ENCODE measurements around the gene ZMAT3. TPM values are rescaled to one million over a fixed set of nuclear protein-coding genes. Genes with fewer than 3 reads are reported as not detected.

The ZMAT3 gene, protein sequence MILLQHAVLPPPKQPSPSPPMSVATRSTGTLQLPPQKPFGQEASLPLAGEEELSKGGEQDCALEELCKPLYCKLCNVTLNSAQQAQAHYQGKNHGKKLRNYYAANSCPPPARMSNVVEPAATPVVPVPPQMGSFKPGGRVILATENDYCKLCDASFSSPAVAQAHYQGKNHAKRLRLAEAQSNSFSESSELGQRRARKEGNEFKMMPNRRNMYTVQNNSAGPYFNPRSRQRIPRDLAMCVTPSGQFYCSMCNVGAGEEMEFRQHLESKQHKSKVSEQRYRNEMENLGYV
- 16.6 and 17.0 TPM in 2 replicates for total RNA-seq (2014; rRNA removed; shearing (Covaris generic))
- polyA plus RNA-seq (2015; cell fraction: cytosol; rRNA removed), result 43.8 and 59.4 TPM in 2 replicates
- 33.2 and 37.0 TPM in 2 replicates for polyA plus RNA-seq (2015; cell fraction: nucleus; rRNA removed)

DNA sequence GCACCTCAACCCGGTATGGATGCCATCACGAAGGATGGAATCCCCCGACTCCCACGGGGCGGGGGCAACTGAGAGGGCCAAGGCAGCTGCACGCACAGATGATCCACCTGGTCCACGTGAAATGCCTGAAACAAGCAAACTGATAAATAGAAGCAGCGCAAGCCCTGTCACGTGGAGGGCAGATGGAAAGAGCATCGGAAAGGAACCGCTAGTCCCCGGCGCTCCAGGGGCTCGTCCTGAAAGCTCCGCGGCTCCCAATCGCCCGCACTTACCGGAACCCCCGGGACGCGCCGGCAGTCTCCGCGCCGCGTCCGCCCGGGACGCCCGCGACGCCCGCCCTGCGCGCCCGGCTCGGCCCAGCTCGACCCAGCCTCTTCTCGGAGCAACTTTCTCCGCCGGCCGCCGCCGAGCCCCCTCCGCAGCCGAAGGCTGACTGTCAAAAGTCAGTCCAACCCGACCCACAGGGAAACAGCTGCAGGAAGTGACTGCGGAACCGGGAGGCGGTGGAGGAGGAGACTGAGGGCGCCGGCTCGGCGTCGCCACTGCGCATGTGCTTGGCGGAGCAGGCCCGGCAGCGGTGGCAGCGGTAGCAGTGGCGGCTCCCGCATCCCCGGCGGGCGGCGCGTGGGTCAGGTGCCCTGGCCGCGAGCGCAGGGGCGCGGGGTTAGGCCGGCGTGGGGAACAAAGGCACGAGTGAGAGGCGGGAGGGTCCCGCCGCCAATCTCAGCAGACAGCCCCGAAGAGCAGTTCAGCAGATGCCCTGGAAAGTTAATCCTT, at the start of gene ZMAT3:
TSS of gene ZMAT3 (minus strand) at position 487 of the 777 bp plus-strand sequence. CDS start 4,057 bp downstream, outside the sequence.
- peak; percentile 88 for DNase-seq (ENCODE audit: low read depth)

DNA sequence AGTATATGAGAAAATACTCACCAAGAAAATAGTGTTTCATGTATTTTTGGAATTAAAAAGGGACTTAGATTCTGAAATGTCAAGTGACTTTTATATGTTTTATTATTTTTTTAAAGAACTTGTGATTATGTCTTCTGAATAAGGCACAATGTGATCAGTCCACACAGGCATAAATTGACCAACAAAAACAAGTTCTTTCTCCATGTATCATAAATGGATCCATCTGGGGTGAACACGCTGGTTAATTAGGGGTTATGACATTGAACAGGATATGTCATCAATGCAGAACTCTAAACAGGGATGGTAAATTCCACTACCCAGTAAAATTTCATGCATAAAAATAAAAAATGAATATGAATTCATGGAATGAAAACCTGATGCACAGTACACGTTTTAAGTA, 45.2 kb upstream of the ZMAT3 start:
- no peak for DNase-seq (ENCODE audit: low read depth)

GRCh38 chr3:179115444-179115843, 43.8 kb upstream of the ZMAT3 start:
- DNase-seq (ENCODE audit: low read depth), result peak; percentile 48

GRCh38 chr3:179113903-179114302, 42.3 kb upstream of the ZMAT3 start:
- no peak for DNase-seq (ENCODE audit: low read depth)

- DNase-seq (ENCODE audit: low read depth), result peak; percentile 88
These were observed 36.5 kb upstream of the ZMAT3 start for GRCh38 chr3:179108086-179108485.

DNA sequence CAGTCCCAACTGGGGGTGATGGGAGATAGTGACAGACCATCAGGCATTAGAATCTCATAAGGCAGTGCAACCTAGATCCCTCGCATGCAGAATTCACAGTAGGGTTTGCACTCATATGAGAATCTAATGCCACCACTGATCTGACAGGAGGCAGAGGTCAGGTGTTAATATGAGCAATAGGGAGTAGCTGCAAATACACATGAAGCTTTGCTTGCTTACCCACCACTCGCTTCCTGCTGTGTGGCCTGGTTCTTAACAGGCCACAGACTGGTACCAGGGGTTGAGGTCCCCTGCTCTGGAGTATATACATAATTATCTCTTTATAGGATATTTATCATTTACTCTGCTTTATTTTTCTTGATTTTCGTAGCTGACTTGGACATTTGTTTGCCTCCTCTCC, 36.0 kb upstream of the ZMAT3 start:
- DNase-seq (ENCODE audit: low read depth), result peak; percentile 63

DNA sequence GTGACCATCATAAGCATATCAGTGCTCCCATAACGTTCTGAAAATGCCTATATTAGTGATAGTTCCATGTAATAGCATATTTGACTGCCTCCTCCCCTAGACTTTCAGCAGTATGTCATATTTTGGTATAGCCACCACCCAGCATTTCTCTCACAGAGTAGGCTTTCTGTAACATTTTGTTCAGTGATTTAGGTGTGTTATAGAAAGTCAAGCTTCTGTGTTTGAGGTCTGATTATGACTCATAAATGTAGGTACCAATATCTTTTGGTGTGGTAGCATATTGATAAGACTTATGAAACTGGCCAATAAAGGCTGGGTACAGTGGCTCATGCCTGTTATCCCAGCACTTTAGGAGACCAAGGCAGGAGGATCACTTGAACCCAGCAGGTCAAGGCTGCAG, 34.3 kb upstream of the ZMAT3 start:
- no peak for DNase-seq (ENCODE audit: low read depth)

DNA sequence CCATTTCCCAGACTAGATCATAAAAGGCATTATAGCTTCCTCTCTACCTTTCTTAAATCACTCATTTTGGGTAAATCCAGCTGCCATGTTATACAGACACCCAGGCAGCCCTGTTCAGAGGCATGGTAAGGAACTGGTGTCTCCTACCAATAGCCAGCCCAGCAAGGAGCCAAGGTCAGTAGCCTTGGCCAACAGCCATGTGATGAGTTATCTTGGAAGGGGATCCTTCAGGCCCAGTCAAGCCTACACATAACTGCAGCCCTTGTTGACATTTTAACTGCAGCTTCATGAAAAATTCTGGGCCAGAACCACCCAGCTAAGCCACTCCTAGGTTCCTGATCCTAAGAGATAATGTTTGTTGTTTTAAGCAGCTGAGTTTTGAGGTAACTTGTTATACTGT, 29.0 kb upstream of the ZMAT3 start:
- DNase-seq (ENCODE audit: low read depth), result peak; percentile 68

DNA sequence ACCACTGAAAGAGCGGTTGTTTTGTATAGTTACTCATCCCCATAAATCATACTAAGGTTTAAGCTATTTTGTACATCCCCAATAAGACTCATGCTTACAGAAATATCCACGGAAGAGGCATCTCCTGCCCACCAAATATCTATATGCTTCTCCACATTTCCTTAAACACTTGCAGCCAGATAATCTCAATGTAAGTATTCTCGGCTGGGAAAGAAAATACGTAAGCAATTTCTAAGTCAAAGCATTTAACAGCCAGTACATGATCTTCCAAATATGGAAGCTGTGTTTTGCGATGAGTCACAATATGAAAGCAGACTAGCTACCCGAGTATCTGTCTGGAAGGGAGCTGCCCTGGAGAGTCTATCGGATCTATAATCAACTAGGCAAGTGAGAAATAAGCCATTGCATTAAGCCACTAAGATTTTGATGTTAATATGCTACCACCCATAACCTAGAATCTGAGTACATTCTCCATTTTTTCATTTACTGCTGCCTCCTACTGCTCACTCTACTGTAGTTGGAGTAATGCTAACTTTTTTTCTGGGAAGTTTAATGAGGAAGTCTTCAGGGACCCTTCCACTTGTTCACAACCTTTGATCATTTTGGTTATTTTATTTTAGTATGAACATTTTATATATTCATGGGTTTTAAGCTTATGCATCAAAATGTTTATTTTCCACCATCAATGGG, 26.9 kb upstream of the ZMAT3 start:
- DNase-seq (ENCODE audit: low read depth), result peak; percentile 80

- peak; percentile 64 for DNase-seq (ENCODE audit: low read depth)
These were observed 22.2 kb upstream of the ZMAT3 start for GRCh38 chr3:179093807-179094206.

DNA sequence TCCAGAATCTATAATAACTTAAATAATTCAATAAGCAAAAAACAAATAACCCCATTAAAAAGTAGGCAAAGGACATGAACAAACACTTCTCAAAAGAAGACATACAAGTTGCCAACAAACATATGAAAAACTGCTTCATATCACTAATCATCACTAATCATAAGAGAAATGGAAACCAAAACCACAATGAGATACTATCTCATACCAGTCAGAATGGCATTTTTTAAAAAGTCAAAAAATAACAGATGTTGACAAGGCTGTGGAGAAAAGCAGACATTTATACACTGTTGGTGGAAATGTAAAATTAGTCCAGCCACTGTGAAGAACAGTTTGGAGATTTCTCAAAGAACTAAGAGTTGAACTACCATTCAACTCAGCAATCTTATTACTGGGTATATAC, 19.5 kb upstream of the ZMAT3 start:
- no peak for DNase-seq (ENCODE audit: low read depth)

- peak; percentile 55 for DNase-seq (ENCODE audit: low read depth)
These were observed 16.7 kb upstream of the ZMAT3 start for GRCh38 chr3:179088306-179088705.

- no peak for DNase-seq (ENCODE audit: low read depth)
These were observed 12.4 kb upstream of the ZMAT3 start for GRCh38 chr3:179083977-179084376.

DNA sequence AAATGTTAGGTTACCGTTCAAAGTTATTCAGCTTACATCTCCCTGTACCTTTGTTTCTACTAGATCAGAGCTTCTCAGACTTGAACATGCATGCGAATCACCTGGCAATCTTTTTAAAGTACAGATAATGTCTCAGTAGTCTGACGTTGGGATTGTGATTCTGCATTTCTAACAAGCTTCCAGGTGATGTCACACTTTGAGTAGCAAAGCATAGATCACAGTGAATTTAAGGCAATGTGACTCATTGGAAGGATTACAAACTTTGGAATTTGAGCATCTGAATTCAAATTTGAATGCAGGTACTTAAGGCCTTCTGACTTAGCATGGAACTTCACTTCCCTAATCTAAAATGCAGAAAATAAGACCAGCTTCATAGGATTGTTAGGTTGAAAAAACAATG, 10.8 kb upstream of the ZMAT3 start:
- DNase-seq (ENCODE audit: low read depth), result peak; percentile 52

DNA sequence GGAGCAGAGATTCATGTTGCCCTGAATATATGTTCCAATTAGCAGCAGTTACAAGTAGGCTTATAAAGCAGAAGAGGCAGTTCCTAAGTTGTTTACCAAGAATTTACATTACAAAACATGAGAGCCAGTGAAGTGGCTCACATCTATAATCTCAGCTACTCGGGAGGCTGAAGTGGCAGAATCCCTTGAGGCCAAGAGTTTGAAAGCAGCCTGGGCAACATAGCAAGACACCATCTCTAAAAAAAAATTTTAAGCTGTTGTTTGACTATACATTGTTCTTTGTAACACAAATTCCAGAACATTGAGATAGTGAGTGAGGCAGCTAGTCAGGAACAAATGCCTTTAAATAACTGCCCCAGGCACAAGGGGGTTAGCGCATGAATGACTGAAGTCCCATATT, 10.3 kb upstream of the ZMAT3 start:
- DNase-seq (ENCODE audit: low read depth), result no peak

- DNase-seq (ENCODE audit: low read depth), result no peak
These were observed 7.9 kb upstream of the ZMAT3 start for GRCh38 chr3:179079537-179079936.

DNA sequence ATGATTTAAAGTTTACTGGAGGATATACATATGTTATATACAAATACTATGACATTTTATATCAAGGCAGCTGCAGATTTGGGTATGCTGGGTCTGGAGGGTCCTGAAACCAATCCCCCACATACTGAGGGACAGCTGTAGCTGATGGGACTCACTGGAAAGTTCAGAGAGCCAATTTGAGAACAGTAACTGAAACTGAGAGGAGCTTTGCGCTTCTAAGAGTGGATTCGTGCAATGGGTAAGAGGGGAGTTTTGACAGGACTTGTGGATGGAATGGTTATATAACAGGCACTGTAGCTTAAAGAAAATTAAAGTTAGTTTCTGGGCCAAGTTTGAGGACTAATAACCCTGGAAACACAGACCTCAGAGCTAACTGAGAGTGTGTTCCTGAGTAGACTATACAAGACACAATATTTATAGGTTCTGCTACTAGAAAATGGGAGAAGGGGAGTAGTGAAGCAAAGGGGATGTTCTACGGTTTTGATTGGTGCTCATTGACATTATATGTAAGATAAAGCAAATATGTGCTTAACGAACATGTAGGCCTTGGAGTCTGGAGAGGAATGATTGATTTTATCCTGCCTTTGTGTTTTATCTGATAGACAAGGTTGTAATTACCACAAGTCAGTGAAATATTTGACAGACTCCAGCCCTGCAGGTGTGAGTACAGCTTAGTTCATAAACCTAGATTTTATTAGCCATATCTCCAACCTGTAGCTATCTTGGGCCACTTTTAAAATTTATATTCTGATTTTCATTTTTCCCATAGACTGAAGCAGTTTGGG, 4.8 kb upstream of the ZMAT3 start:
- no peak for DNase-seq (ENCODE audit: low read depth)

DNA sequence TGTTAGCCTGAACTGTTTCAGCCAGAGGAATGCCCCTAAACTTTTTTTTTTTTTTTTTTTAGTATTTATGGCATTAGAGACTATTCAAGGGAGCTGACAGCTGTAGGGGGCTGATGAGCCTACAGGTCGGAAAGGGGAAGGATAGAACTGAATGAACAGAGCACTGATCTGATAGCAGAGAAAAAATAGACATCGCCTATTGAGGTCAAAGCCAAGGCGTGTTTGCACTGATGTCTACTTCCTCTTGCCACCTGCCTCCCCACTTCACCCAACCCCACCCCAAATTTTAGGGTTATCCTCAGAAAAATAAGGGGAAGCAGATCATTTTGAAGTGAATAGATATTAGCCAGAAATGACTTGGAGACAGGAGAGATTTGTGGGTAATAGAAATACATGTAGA, 3.0 kb upstream of the ZMAT3 start:
- DNase-seq (ENCODE audit: low read depth), result no peak

DNA sequence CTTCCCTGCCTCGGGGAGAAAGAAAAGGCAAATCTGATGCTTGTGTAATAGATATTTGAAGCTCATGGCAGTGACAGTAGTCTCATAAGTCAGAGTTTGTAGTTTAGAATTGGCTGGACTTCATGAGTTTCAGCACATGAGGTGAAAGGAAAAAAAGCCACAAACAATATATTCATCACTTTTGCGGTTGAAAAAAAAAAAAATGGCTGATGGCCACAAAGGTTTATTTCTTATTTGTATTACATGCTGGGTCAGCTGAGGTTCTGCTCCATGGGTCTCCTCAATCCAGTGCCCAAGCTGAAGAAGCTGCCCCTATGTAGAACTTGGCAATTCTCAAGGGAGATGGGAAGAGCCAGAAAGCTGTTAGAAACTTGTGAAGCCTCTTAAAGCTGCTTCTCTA, 2.2 kb upstream of the ZMAT3 start:
- DNase-seq (ENCODE audit: low read depth), result no peak

- no peak for DNase-seq (ENCODE audit: low read depth)
These were observed 460 bp upstream of the ZMAT3 start for GRCh38 chr3:179072100-179072438.

GRCh38 chr3:179071027-179071322, 634 bp downstream of the ZMAT3 start:
- DNase-seq (ENCODE audit: low read depth), result no peak
